Lower lobe of right lung (tissue), 2 donors: ENCODE results near the gene BDH2. TPM values are rescaled to one million over a fixed set of nuclear protein-coding genes. Genes with fewer than 3 reads are reported as not detected.

Experiments used
- ATAC-seq, 2 donors: fragments of 200-7000 bp; cut with Tn5 transposase; one replicate each; pipeline ENCODE4 v1.9.1; 2020 to 2022; ENCODE audit warnings: mild to moderate bottlenecking in 2 of 2, moderate library complexity in 2 of 2
- DNase-seq: peaks from one replicate; pipeline ENCODE4 v3.0.0-alpha.2; 2020
- H3K27ac ChIP-seq: fragments of 200-600 bp; one replicate; pipeline ENCODE4 v1.8.0; 2022
- H3K27me3 ChIP-seq: fragments of 200-600 bp; one replicate; pipeline ENCODE4 v1.8.0; 2022; ENCODE audit warnings: low read depth
- H3K36me3 ChIP-seq: fragments of 200-600 bp; one replicate; pipeline ENCODE4 v1.8.0; 2022; ENCODE audit warnings: mild to moderate bottlenecking
- H3K4me1 ChIP-seq: fragments of 200-600 bp; one replicate; pipeline ENCODE4 v1.8.0; 2022
- H3K4me3 ChIP-seq: fragments of 200-600 bp; one replicate; pipeline ENCODE4 v1.8.0; 2022; ENCODE audit warnings: mild to moderate bottlenecking
- H3K9me3 ChIP-seq: fragments of 200-600 bp; one replicate; pipeline ENCODE4 v1.8.0; 2022
- intact Hi-C: fragments of 100-400 bp; cut with DNase I; formaldehyde crosslinking; loops from one replicate; pipeline ENCODE4 v1.11.0; 2022
- long read RNA-seq: library from polyadenylated mRNA; unstranded; transcript quantifications from one replicate; pipeline ENCODE4 v2.0.0, GENCODE V29; 2021
- total RNA-seq: library from RNA; stranded (reverse); fragmentation: NEBNext Ultra II Directional; extraction: Animal tissue kit (Norgen Biotek cat#: 25700); gene quantifications from one replicate; pipeline ENCODE4 v1.2.1, GENCODE V29; 2021
- TF ChIP-seq, protein P1 (sequence below): fragments of 200-600 bp; IDR thresholded peaks from one replicate; pipeline ENCODE4 v1.8.0; 2022; ENCODE audit warnings: antibody characterized with exemption, mild to moderate bottlenecking
- donor health status: DM: no; HTN: yes; CAD: no; lungs with severe emphysema.

The BDH2 gene
- total RNA-seq: 46.2 TPM
- long read RNA-seq, transcript BDH2-201 (10 exons, 1,126 nt): major isoform, 30 of 48 reads
- long read RNA-seq, transcript BDH2-204 (9 exons, 2,046 nt): minor isoform, 8 of 48 reads
- long read RNA-seq, partial matches to known transcripts: 3 of 48 reads
- long read RNA-seq, other reads (novel, unspliced or antisense): 7 of 48 reads

DNA sequence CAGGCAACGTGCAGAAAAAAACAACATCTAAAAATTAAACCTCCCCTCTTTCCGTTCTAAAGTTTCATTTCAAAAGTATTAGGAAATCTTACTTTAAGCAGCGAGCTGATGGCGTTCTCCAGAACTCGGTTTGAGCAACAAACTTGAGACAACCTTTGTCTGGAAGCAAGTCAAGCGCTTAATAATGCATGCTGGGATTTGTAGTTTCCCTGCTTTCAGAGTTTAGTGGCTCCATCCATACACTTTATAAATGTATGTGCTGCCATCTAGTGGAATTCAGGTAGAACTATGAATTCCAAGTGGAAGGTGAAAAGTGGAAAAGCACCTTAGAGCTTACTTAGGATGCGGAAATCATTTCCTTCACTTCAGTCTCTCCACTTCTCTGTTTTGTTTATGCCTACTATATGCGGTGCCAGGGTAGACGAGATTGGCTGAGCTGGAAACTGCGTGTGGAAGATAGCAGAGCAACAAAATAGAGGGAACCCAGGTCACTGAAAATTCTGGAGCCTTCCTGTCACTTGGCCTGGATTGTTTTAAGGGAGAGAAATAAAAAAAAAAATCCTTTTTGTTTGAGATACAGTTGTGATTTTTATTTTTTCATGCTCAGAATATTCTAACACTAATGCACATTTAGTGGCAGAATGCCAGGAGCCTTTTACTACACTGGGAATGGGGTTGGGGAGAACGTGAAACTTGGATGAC is at the start of gene BDH2:
TSS of gene BDH2 (minus strand) at position 144 of the 702 bp plus-strand sequence. CDS start 3,580 bp downstream, outside the sequence.
- ATAC-seq (peak; percentile 97), DNase-seq (no peak)
- intact Hi-C loops: no loop called here
- Histone ChIP-seq H3K9me3 (no peaks in the 10 kb centered on the region), H3K27me3 (no peaks in the 10 kb centered on the region), H3K27ac (peak within 1 kb of the TSS; percentile 78), H3K4me3 (peak within 1 kb of the TSS; percentile 61), H3K4me1 (peaks cover 24% of the 10 kb centered on the region), H3K36me3 (no peaks in the 10 kb centered on the region)
- TF ChIP-seq, protein P1, sequence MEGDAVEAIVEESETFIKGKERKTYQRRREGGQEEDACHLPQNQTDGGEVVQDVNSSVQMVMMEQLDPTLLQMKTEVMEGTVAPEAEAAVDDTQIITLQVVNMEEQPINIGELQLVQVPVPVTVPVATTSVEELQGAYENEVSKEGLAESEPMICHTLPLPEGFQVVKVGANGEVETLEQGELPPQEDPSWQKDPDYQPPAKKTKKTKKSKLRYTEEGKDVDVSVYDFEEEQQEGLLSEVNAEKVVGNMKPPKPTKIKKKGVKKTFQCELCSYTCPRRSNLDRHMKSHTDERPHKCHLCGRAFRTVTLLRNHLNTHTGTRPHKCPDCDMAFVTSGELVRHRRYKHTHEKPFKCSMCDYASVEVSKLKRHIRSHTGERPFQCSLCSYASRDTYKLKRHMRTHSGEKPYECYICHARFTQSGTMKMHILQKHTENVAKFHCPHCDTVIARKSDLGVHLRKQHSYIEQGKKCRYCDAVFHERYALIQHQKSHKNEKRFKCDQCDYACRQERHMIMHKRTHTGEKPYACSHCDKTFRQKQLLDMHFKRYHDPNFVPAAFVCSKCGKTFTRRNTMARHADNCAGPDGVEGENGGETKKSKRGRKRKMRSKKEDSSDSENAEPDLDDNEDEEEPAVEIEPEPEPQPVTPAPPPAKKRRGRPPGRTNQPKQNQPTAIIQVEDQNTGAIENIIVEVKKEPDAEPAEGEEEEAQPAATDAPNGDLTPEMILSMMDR: peak; percentile 75

DNA sequence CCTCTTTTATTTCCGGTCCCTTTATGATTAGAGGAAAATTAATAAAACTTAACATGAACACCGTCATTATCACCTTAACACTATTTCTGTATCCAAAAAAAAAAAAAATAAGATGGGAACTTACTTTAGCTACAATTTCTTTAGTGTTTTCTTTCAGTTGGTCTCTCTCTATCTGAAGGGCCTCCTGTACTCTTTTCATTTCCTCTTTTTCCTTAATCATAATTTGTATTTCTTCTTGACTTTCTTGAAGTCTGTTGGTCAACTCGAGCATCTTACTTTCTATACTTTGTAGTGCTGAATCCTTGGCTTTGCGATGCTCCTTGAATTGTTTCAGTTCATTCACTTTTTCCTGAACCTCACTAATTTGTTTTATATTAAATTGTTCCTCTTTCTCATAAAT is 45.3 kb upstream of the BDH2 start:
- Histone ChIP-seq H3K27me3 (no peaks in the 10 kb centered on the region), H3K36me3 (no peaks in the 10 kb centered on the region), H3K4me3 (no peak overlapping the region), H3K27ac (no peak overlapping the region), H3K9me3 (no peaks in the 10 kb centered on the region), H3K4me1 (no peaks in the 10 kb centered on the region)
- intact Hi-C loops: no loop called here
- no peak for DNase-seq
- TF ChIP-seq, protein P1: no peak
- ATAC-seq: no peak

GRCh38 chr4:103137446-103137827 is 37.8 kb upstream of the BDH2 start:
- TF ChIP-seq, protein P1: no peak
- intact Hi-C loops: no loop called here
- no peak for ATAC-seq

GRCh38 chr4:103136671-103137445 is 37.2 kb upstream of the BDH2 start:
- no peak for DNase-seq
- TF ChIP-seq, protein P1: no peak
- no peak for ATAC-seq
- H3K36me3 ChIP-seq: no peaks in the 10 kb centered on the region
- no peaks in the 10 kb centered on the region for H3K4me1 ChIP-seq
- no peaks in the 10 kb centered on the region for H3K27me3 ChIP-seq
- no peak overlapping the region for H3K4me3 ChIP-seq
- intact Hi-C loops: no loop called here
- no peaks in the 10 kb centered on the region for H3K9me3 ChIP-seq
- no peak overlapping the region for H3K27ac ChIP-seq

More at GRCh38 chr4:103137446-103137827, 37.8 kb upstream of the BDH2 start:
- Histone ChIP-seq H3K27me3 (no peaks in the 10 kb centered on the region), H3K4me1 (no peaks in the 10 kb centered on the region), H3K27ac (no peak overlapping the region), H3K4me3 (no peak overlapping the region), H3K36me3 (no peaks in the 10 kb centered on the region), H3K9me3 (no peaks in the 10 kb centered on the region)
- no peak for DNase-seq

DNA sequence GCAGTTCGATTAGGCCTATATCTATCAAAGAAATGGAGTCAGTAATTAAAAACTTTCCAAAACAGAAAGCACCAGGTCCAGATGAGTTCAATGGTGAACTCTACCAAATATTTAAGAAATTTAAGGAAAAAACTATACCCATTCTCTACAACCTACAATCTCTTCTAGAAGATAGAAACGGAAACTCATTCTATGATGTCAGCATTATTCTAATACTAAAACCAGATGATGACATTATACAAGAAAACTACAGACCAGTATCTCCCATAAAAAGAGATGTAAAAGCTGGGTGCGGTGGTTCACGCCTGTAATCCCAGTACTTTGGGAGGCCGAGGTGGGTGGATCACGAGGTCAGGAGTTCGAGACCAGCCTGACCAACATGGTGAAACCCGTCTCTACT is 29.5 kb upstream of the BDH2 start:
- H3K27me3 ChIP-seq: no peaks in the 10 kb centered on the region
- intact Hi-C loops: no loop called here
- ATAC-seq: no peak
- H3K4me3 ChIP-seq: no peak overlapping the region
- H3K4me1 ChIP-seq: no peaks in the 10 kb centered on the region
- TF ChIP-seq, protein P1: no peak
- H3K9me3 ChIP-seq: no peaks in the 10 kb centered on the region
- H3K27ac ChIP-seq: no peak overlapping the region
- DNase-seq: no peak
- no peaks in the 10 kb centered on the region for H3K36me3 ChIP-seq
